Neural cell (in vitro differentiated cells): ENCODE measurements around the gene RPS28. TPM values are rescaled to one million over a fixed set of nuclear protein-coding genes. Genes with fewer than 3 reads are reported as not detected.

Source experiments
- H2AFZ ChIP-seq: fragments of 200-600, 300-800 bp; sonication (generic), shearing (Covaris generic); 2 replicates; pipeline ENCODE4 v1.6.0; 2014; ENCODE audit warnings: low read depth, mild to moderate bottlenecking, antibody characterized with exemption, low read length, moderate library complexity
- H3F3A ChIP-seq: fragments of 200-600 bp; shearing (Covaris generic); 2 replicates; pipeline ENCODE4 v1.6.1; 2016; ENCODE audit warnings: mild to moderate bottlenecking, moderate library complexity, mixed read lengths, antibody characterized with exemption, low read length; ENCODE audit not compliant: insufficient read depth, poor library complexity, severe bottlenecking
- H3K27ac ChIP-seq: fragments of 200-600, 300-800 bp; sonication (generic), shearing (Covaris generic); 2 replicates; pipeline ENCODE4 v1.5.1; 2014; ENCODE audit warnings: mild to moderate bottlenecking, low read length, moderate library complexity
- H3K27me3 ChIP-seq: fragments of 300-800, 200-600 bp; sonication (generic), shearing (Covaris generic); 2 replicates; pipeline ENCODE4 v1.6.0; 2014; ENCODE audit warnings: mild to moderate bottlenecking, low read depth, low read length, moderate library complexity; ENCODE audit not compliant: insufficient read depth
- H3K36me3 ChIP-seq: fragments of 300-800, 200-600 bp; sonication (generic), shearing (Covaris generic); 2 replicates; pipeline ENCODE4 v1.5.1; 2014; ENCODE audit warnings: mild to moderate bottlenecking, antibody characterized with exemption, low read length, moderate library complexity; ENCODE audit not compliant: insufficient read depth
- H3K4me2 ChIP-seq: fragments of 300-800, 200-600 bp; sonication (generic), shearing (Covaris generic); 2 replicates; pipeline ENCODE4 v1.6.0; 2014; ENCODE audit warnings: mild to moderate bottlenecking, low read length
- H3K4me3 ChIP-seq: fragments of 300-800, 200-600 bp; sonication (generic), shearing (Covaris generic); 2 replicates; pipeline ENCODE4 v1.5.1; 2014; ENCODE audit warnings: mild to moderate bottlenecking, low read length, moderate library complexity
- H3K79me2 ChIP-seq: fragments of 200-600 bp; shearing (Covaris generic); replicated peaks from 2 replicates; pipeline ENCODE4 v1.6.0; 2014; ENCODE audit warnings: mild to moderate bottlenecking, low read length, moderate library complexity; ENCODE audit not compliant: insufficient read depth
- H3K9ac ChIP-seq: fragments of 300-800, 200-600 bp; sonication (generic), shearing (Covaris generic); 2 replicates; pipeline ENCODE4 v1.6.1; 2016; ENCODE audit warnings: mild to moderate bottlenecking, low read length, mixed read lengths
- H3K9me2 ChIP-seq: fragments of 200-600 bp; shearing (Covaris generic); 2 replicates; pipeline ENCODE4 v1.6.1; 2016; ENCODE audit warnings: mild to moderate bottlenecking, low read length, mixed read lengths; ENCODE audit not compliant: insufficient read depth
- H3K9me3 ChIP-seq: fragments of 200-600, 300-800 bp; sonication (generic), shearing (Covaris generic); 2 replicates; pipeline ENCODE4 v1.6.1; 2016; ENCODE audit warnings: mild to moderate bottlenecking, mixed run types, low read length, moderate library complexity, mixed read lengths
- H4K20me1 ChIP-seq: fragments of 200-600 bp; shearing (Covaris generic); 2 replicates; pipeline ENCODE4 v1.6.1; 2016; ENCODE audit warnings: mild to moderate bottlenecking, mixed run types; ENCODE audit not compliant: insufficient read depth
- CTCF ChIP-seq: fragments of 450-650 bp; IDR thresholded peaks from 2 replicates; pipeline ENCODE4 v1.5.1; 2014; ENCODE audit warnings: antibody characterized with exemption, mild to moderate bottlenecking, moderate library complexity; ENCODE audit not compliant: poor library complexity, severe bottlenecking
- EP300 ChIP-seq: fragments of 450-650 bp; conservative IDR thresholded peaks from 2 replicates; pipeline ENCODE4 v1.6.1; 2014; ENCODE audit warnings: antibody characterized with exemption, mild to moderate bottlenecking, moderate library complexity; ENCODE audit not compliant: poor library complexity, severe bottlenecking
- EZH2 ChIP-seq: fragments of 200-600, 300-800 bp; shearing (Covaris generic), sonication (generic); IDR thresholded peaks from 2 replicates; pipeline ENCODE4 v1.6.1; 2014; ENCODE audit warnings: antibody characterized with exemption, low read length, borderline replicate concordance, mild to moderate bottlenecking; ENCODE audit not compliant: insufficient read depth, poor library complexity, severe bottlenecking
- MXI1 ChIP-seq: fragments of 450-650 bp; conservative IDR thresholded peaks from 2 replicates; pipeline ENCODE4 v1.6.1; 2014; ENCODE audit warnings: antibody characterized with exemption, mild to moderate bottlenecking; ENCODE audit not compliant: poor library complexity, severe bottlenecking
- POLR2AphosphoS5 ChIP-seq: IDR thresholded peaks from 2 replicates; pipeline ENCODE4 v1.6.1; 2012
- RAD21 ChIP-seq: fragments of 450-650 bp; conservative IDR thresholded peaks from 2 replicates; pipeline ENCODE4 v1.6.1; 2014; ENCODE audit warnings: antibody characterized with exemption, mild to moderate bottlenecking, moderate library complexity
- SMC3 ChIP-seq: fragments of 450-650 bp; conservative IDR thresholded peaks from 2 replicates; pipeline ENCODE4 v1.6.1; 2014; ENCODE audit warnings: antibody characterized with exemption, mild to moderate bottlenecking, moderate library complexity; ENCODE audit not compliant: poor library complexity
- TAF1 ChIP-seq: IDR thresholded peaks from 2 replicates; pipeline ENCODE4 v1.6.1; 2012; ENCODE audit warnings: low read depth
- polyA plus RNA-seq: library from polyadenylated mRNA; depleted of rRNA; stranded (reverse); fragments of >200 nt; gene quantifications from 2 replicates; pipeline ENCODE4 v1.2.3, GENCODE V29; 2014
- TF ChIP-seq, protein P1 (sequence below): IDR thresholded peaks from 2 replicates; pipeline ENCODE4 v1.6.1; 2012; ENCODE audit warnings: borderline replicate concordance

The RPS28 gene
- polyA plus RNA-seq, 1 donor from 2014 or later: 192 TPM

DNA sequence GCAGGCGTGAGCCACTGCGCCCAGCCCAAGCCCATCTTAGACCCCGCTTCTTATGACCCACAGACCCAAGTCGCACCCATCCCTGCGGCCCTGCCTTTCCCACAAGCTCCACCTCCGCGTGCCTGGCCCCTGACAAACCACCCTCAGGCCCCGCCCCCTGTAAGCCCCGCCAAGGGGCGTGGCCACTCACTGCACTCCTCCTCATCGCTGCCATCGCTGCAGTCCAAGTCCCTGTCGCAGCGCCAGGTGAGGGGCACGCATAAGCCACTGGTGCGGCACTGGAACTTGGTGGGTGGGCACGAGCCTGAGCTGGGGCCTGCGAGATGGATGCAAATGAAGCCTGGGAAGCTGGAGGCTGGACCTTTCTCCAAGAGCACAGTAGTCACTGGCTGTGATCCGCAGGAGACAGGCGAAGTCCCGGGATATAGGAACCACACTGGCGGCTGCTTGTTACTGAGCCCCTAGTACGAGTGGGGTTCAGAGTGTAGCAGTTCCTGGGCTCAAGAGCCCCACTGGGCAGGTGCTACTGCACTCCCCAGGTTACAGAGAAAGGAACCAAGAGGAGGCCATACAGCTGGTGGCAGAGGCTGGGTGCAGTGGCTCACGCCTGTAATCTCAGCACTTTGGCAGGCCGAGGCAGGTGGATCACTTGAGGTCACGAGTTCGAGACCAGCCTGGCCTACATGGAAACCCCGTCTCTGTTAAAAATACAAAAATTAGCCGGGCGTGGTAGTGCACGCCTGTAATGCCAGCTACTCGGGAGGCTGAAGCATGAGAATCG, 16.3 kb upstream of the RPS28 start:
- Histone ChIP-seq H3K36me3 (no peaks in the 10 kb centered on the region), H3K9me2 (no peaks in the 10 kb centered on the region), H3K27ac (no peak overlapping the region), H3K4me3 (no peak overlapping the region), H4K20me1 (no peaks in the 10 kb centered on the region), H3K4me2 (no peak overlapping the region), H3K79me2 (peaks cover 17% of the 10 kb centered on the region), H3K9ac (no peak overlapping the region), H2AFZ (no peak overlapping the region), H3K27me3 (no peaks in the 10 kb centered on the region), H3F3A (no peaks in the 10 kb centered on the region), H3K9me3 (no peaks in the 10 kb centered on the region)
- no peak for TF ChIP-seq EP300
- TF ChIP-seq TAF1: no peak
- TF ChIP-seq SMC3: no peak
- TF ChIP-seq, protein P1, sequence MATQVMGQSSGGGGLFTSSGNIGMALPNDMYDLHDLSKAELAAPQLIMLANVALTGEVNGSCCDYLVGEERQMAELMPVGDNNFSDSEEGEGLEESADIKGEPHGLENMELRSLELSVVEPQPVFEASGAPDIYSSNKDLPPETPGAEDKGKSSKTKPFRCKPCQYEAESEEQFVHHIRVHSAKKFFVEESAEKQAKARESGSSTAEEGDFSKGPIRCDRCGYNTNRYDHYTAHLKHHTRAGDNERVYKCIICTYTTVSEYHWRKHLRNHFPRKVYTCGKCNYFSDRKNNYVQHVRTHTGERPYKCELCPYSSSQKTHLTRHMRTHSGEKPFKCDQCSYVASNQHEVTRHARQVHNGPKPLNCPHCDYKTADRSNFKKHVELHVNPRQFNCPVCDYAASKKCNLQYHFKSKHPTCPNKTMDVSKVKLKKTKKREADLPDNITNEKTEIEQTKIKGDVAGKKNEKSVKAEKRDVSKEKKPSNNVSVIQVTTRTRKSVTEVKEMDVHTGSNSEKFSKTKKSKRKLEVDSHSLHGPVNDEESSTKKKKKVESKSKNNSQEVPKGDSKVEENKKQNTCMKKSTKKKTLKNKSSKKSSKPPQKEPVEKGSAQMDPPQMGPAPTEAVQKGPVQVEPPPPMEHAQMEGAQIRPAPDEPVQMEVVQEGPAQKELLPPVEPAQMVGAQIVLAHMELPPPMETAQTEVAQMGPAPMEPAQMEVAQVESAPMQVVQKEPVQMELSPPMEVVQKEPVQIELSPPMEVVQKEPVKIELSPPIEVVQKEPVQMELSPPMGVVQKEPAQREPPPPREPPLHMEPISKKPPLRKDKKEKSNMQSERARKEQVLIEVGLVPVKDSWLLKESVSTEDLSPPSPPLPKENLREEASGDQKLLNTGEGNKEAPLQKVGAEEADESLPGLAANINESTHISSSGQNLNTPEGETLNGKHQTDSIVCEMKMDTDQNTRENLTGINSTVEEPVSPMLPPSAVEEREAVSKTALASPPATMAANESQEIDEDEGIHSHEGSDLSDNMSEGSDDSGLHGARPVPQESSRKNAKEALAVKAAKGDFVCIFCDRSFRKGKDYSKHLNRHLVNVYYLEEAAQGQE: no peak
- no peak for TF ChIP-seq EZH2
- no peak for TF ChIP-seq MXI1
- TF ChIP-seq CTCF: no peak
- no peak for TF ChIP-seq RAD21
- TF ChIP-seq POLR2AphosphoS5: no peak

GRCh38 chr19:8305798-8306197, 15.5 kb upstream of the RPS28 start:
- no peaks in the 10 kb centered on the region for H3K36me3 ChIP-seq
- no peak overlapping the region for H3K9ac ChIP-seq
- no peaks in the 10 kb centered on the region for H3K9me3 ChIP-seq
- H3K9me2 ChIP-seq: no peaks in the 10 kb centered on the region
- H3K4me2 ChIP-seq: no peak overlapping the region
- TF ChIP-seq, protein P1: no peak
- no peak for TF ChIP-seq MXI1
- H2AFZ ChIP-seq: no peak overlapping the region
- no peaks in the 10 kb centered on the region for H3F3A ChIP-seq
- no peak overlapping the region for H3K27ac ChIP-seq
- H3K4me3 ChIP-seq: no peak overlapping the region
- H4K20me1 ChIP-seq: no peaks in the 10 kb centered on the region
- no peaks in the 10 kb centered on the region for H3K27me3 ChIP-seq
- peaks cover 17% of the 10 kb centered on the region for H3K79me2 ChIP-seq
